Subcutaneous adipose tissue (tissue), 4 donors: ENCODE results near the gene NUCKS1. TPM values are rescaled to one million over a fixed set of nuclear protein-coding genes. Genes with fewer than 3 reads are reported as not detected.

ENCODE experiments used
- CTCF ChIP-seq: fragments of 450-650 bp; IDR thresholded peaks from one replicate; pipeline ENCODE4 v1.5.1; 2016; ENCODE audit warnings: low read depth, mild to moderate bottlenecking, control low read depth, antibody characterized with exemption, moderate library complexity
- total RNA-seq, 4 donors: library from RNA; depleted of rRNA; stranded (reverse); fragments of >200 nt; gene quantifications; one replicate each; pipeline ENCODE4 v1.1.0, GENCODE V29; 2016

The NUCKS1 gene
- total RNA-seq, 4 donors from 2014 or later = 60.2 to 111 (median 74.3) TPM

- no peak for TF ChIP-seq CTCF
These were observed 41.7 kb upstream of the NUCKS1 start for GRCh38 chr1:205791568-205792180.

- no peak for TF ChIP-seq CTCF
These were observed 37.4 kb upstream of the NUCKS1 start for GRCh38 chr1:205787287-205787916.

DNA sequence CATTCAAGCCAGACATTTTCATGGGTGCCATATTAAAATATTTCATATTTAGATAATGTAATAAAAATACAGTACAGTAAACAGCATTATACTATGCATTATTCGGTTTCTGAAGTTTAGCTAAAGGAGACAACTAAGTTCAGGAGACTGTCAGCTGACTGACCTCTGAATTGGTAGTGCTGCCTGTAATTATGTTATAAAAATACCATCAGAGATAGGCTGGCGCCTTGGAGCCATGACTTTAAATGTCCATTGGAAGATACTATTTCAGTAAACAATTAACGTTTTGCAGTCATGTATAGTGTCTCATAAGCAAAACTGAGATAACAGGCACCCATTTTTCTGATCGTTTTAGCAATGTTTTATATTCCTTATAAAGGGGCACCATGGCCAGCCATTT lies 36.6 kb upstream of the NUCKS1 start:
- no peak for TF ChIP-seq CTCF

DNA sequence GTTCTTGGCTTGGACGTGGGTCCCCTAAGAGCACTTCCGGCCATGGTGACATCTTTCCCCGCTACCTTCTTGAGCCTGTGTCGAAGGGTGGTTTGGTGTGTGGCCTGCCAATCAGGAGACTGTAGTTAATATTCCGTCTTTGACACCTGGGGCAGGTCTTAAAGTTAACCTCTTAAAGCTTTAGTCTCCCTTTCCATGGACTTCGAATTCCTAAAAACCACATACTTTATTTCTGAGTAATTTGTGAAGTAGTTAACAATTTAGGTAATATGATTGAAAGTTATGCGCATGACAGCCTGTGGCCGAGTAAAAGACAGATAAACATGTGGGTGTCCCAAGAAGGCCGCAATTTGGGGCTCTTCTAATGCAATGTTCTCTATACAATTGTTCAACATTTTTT lies 35.5 kb upstream of the NUCKS1 start:
- TF ChIP-seq CTCF = no peak

- no peak for TF ChIP-seq CTCF
These were observed 33.9 kb upstream of the NUCKS1 start for GRCh38 chr1:205783904-205784303.

DNA sequence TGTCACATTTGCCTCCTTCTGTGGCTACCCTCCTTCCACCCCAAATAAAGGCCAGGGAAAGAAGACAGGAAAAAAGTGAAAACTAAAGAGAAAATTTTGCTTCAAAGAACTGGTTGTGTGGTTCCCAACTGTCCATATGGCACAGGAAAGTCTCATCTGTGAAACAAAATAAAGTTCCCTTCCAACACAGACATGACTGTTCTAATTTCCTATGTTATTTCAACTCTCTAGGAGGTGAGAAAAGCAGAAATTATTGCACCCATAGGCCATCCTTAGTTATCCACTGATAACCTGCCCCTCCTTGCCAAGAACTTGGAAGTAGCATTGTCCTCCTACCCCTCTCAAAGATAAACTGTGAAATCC lies 33.4 kb upstream of the NUCKS1 start:
- TF ChIP-seq CTCF = no peak

GRCh38 chr1:205782627-205783432 lies 32.8 kb upstream of the NUCKS1 start:
- TF ChIP-seq CTCF = no peak
